NCI-H2171 (cell line): ENCODE data around the gene PLA2G4C.
"Not testable (repeated sequence)": the region's sequence is repeated elsewhere in the genome, so short reads cannot be mapped to it uniquely, and the experiment has no call there.

ENCODE experiments used
- DNase-seq: peaks from one replicate; lab custom pipeline; 2025; lab: John Stamatoyannopoulos, UW

PLA2G4C gene

GRCh38 chr19:48108997-48109782, 1.4 kb downstream of the PLA2G4C start:
- DNase-seq, result no peak

- no peak for DNase-seq
Observed at GRCh38 chr19:48103922-48104321, 6.7 kb downstream of the PLA2G4C start.

GRCh38 chr19:48102870-48103751, 7.5 kb downstream of the PLA2G4C start:
- DNase-seq, result no peak

- DNase-seq, result no peak
Observed at GRCh38 chr19:48095612-48096175, 14.9 kb downstream of the PLA2G4C start.

GRCh38 chr19:48094855-48095203, 15.8 kb downstream of the PLA2G4C start:
- DNase-seq, result no peak

- DNase-seq, result no peak
Observed at GRCh38 chr19:48094129-48094854, 16.3 kb downstream of the PLA2G4C start.

GRCh38 chr19:48091111-48091718, 19.4 kb downstream of the PLA2G4C start:
- DNase-seq, result not testable (repeated sequence)

GRCh38 chr19:48090281-48090802, 20.3 kb downstream of the PLA2G4C start:
- no peak for DNase-seq

- DNase-seq, result not testable (repeated sequence)
Observed at GRCh38 chr19:48088991-48089390, 21.6 kb downstream of the PLA2G4C start.

- no peak for DNase-seq
Observed at GRCh38 chr19:48085904-48086864, 24.4 kb downstream of the PLA2G4C start.

GRCh38 chr19:48085076-48085475, 25.5 kb downstream of the PLA2G4C start:
- no peak for DNase-seq

- no peak for DNase-seq
Observed at GRCh38 chr19:48081106-48081505, 29.5 kb downstream of the PLA2G4C start.

- DNase-seq, result not testable (repeated sequence)
Observed at GRCh38 chr19:48070177-48070769, 40.3 kb downstream of the PLA2G4C start.

GRCh38 chr19:48069435-48069834, 41.2 kb downstream of the PLA2G4C start:
- no peak for DNase-seq

- no peak for DNase-seq
Observed at GRCh38 chr19:48064509-48064908, 46.1 kb downstream of the PLA2G4C start.

GRCh38 chr19:48061401-48062344, 48.9 kb downstream of the PLA2G4C start:
- no peak for DNase-seq

GRCh38 chr19:48060381-48060780, 50.2 kb downstream of the PLA2G4C start:
- DNase-seq, result no peak

- DNase-seq, result no peak
Observed at GRCh38 chr19:48059331-48059730, 51.3 kb downstream of the PLA2G4C start.

- DNase-seq, result no peak
Observed at GRCh38 chr19:48053856-48054255, 56.8 kb downstream of the PLA2G4C start.
